Measurements from ENCODE around the gene MTF1. TPM values are rescaled to one million over a fixed set of nuclear protein-coding genes. Genes with fewer than 3 reads are reported as not detected.

The MTF1 gene
- total RNA-seq, 6 donors from 2014 or later = 5.2 to 27.4 (median 8.7) TPM

GRCh38 chr1:37861151-37861550 lies 1.8 kb upstream of the MTF1 start:
- TF ChIP-seq POLR2AphosphoS5 (IDR thresholded peaks at IDR 0.05) (no peak), EP300 (IDR thresholded peaks at IDR 0.05) (no peak), POLR2A (IDR thresholded peaks at IDR 0.05) (no peak)
- TF ChIP-seq, protein P1, sequence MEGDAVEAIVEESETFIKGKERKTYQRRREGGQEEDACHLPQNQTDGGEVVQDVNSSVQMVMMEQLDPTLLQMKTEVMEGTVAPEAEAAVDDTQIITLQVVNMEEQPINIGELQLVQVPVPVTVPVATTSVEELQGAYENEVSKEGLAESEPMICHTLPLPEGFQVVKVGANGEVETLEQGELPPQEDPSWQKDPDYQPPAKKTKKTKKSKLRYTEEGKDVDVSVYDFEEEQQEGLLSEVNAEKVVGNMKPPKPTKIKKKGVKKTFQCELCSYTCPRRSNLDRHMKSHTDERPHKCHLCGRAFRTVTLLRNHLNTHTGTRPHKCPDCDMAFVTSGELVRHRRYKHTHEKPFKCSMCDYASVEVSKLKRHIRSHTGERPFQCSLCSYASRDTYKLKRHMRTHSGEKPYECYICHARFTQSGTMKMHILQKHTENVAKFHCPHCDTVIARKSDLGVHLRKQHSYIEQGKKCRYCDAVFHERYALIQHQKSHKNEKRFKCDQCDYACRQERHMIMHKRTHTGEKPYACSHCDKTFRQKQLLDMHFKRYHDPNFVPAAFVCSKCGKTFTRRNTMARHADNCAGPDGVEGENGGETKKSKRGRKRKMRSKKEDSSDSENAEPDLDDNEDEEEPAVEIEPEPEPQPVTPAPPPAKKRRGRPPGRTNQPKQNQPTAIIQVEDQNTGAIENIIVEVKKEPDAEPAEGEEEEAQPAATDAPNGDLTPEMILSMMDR (IDR thresholded peaks at IDR 0.05) = no peak
- Histone ChIP-seq H3K4me1 (peaks cover 15 to 28% (median 22%) of the 10 kb centered on the region in 4 donors), H3K9me3 (no peaks in the 10 kb centered on the region), H3K4me3 (no peak overlapping the region), H3K27me3 (no peaks in the 10 kb centered on the region), H3K36me3 (peaks cover 22 to 61% (median 32%) of the 10 kb centered on the region in 4 donors), H3K27ac (peak overlapping the region in 1 of 4 donors; percentile 92)
- 94% methylated on average over 4 of the region's 4 CpGs for WGBS, 2 donors
- DNase-seq = no peak
- ATAC-seq (ENCODE audit: low FRiP score in 2 of 2) = no peak

DNA sequence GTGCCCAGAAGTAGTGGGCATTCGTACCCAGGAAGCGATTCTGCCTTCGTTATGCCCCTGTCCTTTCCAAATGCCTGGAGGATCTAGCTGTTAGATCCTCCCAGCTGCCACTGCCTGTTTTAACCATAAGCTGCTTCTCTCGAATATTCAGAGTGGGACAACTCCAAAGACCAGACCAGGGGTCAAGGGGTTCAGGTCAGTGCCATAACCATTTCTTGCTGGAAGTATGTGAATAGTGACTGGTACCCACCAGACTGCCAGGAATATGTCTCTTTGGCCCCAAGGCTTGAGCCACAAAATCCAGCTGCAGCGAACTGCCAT lies 914 bp upstream of the MTF1 start:
- peak overlapping the region; percentile 87 to 93 (median 92) for H3K27ac ChIP-seq
- no peaks in the 10 kb centered on the region for H3K9me3 ChIP-seq
- no peak for ATAC-seq (ENCODE audit: low FRiP score in 2 of 2)

DNA sequence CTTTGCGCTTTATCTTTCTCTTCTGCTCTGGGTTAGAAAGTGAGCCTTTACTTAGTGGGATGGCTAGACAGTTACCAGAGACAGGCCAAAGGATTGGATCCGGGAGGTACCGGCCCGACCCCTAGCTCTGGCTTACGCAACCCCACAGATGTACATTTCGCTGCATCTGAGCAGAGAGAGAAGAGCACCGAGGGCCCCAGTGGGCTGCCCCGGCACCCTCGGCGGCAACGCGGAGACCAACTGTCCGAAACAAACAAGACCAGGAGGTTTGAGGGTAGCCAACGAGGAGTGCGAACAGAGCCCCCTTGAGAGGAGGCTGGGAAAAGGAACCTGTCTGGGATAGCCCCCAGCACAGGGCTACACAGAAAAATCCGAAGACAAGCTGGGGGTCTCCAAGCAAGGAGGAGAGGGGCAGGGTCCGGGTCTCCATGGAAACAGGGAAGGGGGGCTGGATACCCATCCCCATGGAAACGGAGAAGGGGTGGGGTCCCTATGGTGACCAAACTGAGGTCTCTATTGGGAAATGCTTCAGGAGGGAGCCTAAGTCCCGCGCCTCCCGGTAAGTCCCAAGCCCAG lies 373 bp downstream of the MTF1 start:
- WGBS, 2 donors = 1 to 3% methylated on average over 20 to 21 of the region's 21 CpGs
- peak overlapping the region; percentile 87 to 93 (median 92) for H3K27ac ChIP-seq
- H3K27me3 ChIP-seq = no peaks in the 10 kb centered on the region
- ATAC-seq (ENCODE audit: low FRiP score in 2 of 2) (peak; percentile 21 to 30), DNase-seq (peak in 1 of 2 donors; percentile 80)
- H3K4me1 ChIP-seq = peaks cover 27 to 47% (median 35%) of the 10 kb centered on the region in 4 donors
- TF ChIP-seq POLR2A (IDR thresholded peaks at IDR 0.05) (no peak), EP300 (IDR thresholded peaks at IDR 0.05) (no peak)
- TF ChIP-seq, protein P1 (IDR thresholded peaks at IDR 0.05) = no peak
- H3K9me3 ChIP-seq = no peaks in the 10 kb centered on the region
- H3K36me3 ChIP-seq = peaks cover 6 to 54% (median 15%) of the 10 kb centered on the region in 4 donors
- H3K4me3 ChIP-seq = peak overlapping the region; percentile 78 to 99 (median 94)

More for the DNA sequence above, 914 bp upstream of the MTF1 start:
- peaks cover 22 to 37% (median 27%) of the 10 kb centered on the region in 4 donors for H3K4me1 ChIP-seq
- H3K27me3 ChIP-seq = no peaks in the 10 kb centered on the region
- WGBS, 2 donors = 25 to 30% methylated on average over 5 of the region's 5 CpGs
- peak overlapping the region in 3 of 4 donors; percentile 78 to 99 (median 92) for H3K4me3 ChIP-seq
- peaks cover 17 to 54% (median 24%) of the 10 kb centered on the region in 4 donors for H3K36me3 ChIP-seq
- TF ChIP-seq, protein P1 (IDR thresholded peaks at IDR 0.05) = peak in 1 of 6 experiments; percentile 9
- TF ChIP-seq POLR2AphosphoS5 (IDR thresholded peaks at IDR 0.05) = no peak
- DNase-seq = no peak

GRCh38 chr1:37854406-37854805 lies 5.0 kb downstream of the MTF1 start:
- ATAC-seq (ENCODE audit: low FRiP score in 2 of 2) (no peak), DNase-seq (no peak)
- no peak overlapping the region for H3K4me3 ChIP-seq
- H3K36me3 ChIP-seq = peaks cover 0 to 34% (median 12%) of the 10 kb centered on the region in 4 donors
- no peaks in the 10 kb centered on the region for H3K9me3 ChIP-seq
- peaks cover 40 to 75% (median 62%) of the 10 kb centered on the region in 4 donors for H3K4me1 ChIP-seq
- TF ChIP-seq, protein P1 (IDR thresholded peaks at IDR 0.05) = no peak
- TF ChIP-seq POLR2A (IDR thresholded peaks at IDR 0.05) (no peak), EP300 (IDR thresholded peaks at IDR 0.05) (no peak), POLR2AphosphoS5 (IDR thresholded peaks at IDR 0.05) (no peak)
- no peak overlapping the region for H3K27ac ChIP-seq
- 94 to 97% methylated on average over 6 of the region's 6 CpGs for WGBS, 2 donors
- H3K27me3 ChIP-seq = no peaks in the 10 kb centered on the region

DNA sequence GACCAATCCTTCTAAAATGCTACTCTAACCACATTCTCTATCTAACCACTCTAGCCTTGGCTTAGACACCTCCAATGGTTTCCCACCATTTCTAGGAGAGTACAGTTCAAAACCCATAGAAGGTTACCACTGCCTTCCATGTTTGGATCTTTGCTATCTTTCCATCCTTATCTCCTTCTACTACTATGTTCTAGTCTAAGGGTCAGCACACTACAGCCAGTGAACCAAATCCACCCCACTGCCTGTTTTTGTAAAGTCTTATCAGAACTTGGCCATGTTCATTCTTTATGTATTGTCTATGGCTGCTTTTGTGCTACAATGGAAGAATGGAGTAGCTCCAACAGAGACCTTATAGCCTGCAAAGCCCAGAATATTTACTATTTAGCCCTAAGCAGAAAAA lies 6.2 kb downstream of the MTF1 start:
- no peak for ATAC-seq (ENCODE audit: low FRiP score in 2 of 2)
- H3K4me1 ChIP-seq = peaks cover 31 to 76% (median 58%) of the 10 kb centered on the region in 4 donors
- no peak overlapping the region for H3K27ac ChIP-seq
- H3K4me3 ChIP-seq = no peak overlapping the region
- no peak for DNase-seq
- H3K27me3 ChIP-seq = no peaks in the 10 kb centered on the region
- peaks cover 0 to 40% (median 13%) of the 10 kb centered on the region in 4 donors for H3K36me3 ChIP-seq
- no peaks in the 10 kb centered on the region for H3K9me3 ChIP-seq
- TF ChIP-seq POLR2AphosphoS5 (IDR thresholded peaks at IDR 0.05) (no peak), EP300 (IDR thresholded peaks at IDR 0.05) (no peak), POLR2A (IDR thresholded peaks at IDR 0.05) (no peak)
